HS-27A (cell line): Measurements from ENCODE around the gene FMOD.

Experiments
- DNase-seq: peaks from one replicate; pipeline ENCODE4 v3.0.0-alpha.2; 2012; ENCODE audit warnings: low read depth, missing footprints

Gene FMOD

DNA sequence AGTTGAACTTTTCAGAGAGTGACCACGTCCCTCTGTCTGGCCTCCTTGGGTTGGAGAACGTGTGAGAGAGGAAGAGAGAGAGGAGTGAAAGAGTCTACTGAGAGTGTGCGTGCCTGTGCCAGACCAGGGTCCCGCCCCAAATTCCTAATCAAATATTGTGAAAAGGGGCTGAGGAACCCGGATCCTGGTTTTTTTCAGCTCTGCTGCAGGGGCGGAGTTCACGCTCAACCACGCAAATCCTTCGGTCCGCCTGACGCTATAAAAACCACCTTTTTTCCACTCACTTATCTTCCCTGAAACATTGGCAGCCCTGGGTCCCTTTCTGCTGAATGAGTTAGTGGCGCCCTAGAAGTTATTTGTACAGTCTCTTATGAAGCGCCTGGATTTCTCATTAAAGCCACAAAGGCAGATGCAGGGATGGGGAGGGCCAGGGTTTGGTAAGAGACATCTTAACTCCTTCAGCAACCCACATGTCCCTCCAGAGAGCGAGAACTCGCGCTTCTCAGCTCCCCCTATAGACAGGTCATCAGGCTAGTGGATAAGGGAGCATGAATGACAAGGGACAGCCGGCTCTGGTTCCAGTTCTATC lies at the start of gene FMOD:
Gene FMOD, minus strand, starts transcription at position 86 of the 589 bp plus-strand sequence. CDS start 2,852 bp downstream, outside the sequence.
- no peak for DNase-seq

DNA sequence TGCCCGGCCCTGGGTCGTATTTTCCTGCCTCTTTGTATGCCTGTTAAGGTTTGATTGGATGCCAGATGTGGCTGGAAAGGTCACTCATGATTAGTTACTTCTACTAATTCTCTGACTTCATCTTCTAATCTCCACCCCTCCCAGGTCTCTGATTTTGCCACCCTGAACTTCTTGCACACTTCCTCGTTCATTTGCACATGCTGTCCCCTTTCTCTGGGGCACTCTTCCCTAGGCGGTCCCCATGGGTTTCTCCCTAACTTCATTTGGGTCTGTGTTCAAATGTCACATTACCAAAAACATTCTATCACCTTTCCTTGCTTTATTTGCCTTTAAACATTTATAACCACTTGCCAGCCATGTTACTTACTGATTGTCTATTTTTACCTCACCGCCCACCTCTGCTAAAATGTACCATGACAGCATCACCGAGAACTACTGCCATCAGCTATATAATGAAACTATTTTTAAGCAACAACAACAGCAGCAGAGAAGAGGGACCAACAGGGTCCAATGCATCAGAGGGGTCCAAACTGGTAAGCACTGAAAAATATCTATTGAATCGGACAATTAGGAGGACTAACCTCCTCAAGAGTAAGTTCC lies 45.8 kb upstream of the FMOD start:
- no peak for DNase-seq

DNA sequence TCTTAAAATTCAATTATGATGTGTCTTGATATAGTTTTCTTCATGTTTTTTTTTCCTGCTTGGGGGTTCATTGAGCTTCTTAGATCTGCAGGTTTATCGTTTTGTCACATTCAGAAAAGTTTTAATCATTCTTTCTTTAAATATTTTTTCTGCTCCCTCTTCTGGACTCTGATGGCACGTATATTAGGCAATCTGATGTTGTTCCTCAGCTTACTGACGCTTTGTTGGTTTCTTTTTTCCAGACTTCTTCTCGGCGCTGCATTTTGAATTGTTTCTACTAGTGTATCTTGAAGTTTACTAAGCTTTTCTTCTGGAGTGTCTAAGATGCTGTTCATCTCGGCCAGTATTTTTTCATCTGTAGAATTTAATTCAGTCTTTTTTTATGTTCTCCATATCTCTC lies 44.8 kb upstream of the FMOD start:
- no peak for DNase-seq

DNA sequence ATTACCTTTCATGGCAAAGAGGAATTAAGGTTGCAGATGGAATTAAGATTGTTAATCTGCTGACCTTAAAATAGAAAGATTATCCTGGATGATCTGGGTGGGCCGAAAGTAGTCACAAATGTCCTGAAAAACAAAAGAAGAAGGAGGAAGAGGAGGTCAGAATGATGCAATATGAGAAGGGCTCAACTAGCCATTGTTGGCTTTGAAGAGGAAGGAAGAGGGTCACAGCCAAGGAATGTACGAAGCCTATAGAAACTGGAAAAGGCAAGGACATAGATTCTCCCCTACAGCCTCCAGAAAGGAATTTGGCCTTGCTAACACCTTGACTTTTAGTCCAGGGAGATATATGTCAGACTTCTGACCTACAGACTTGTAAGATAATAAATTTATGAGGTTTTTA lies 39.4 kb upstream of the FMOD start:
- no peak for DNase-seq

DNA sequence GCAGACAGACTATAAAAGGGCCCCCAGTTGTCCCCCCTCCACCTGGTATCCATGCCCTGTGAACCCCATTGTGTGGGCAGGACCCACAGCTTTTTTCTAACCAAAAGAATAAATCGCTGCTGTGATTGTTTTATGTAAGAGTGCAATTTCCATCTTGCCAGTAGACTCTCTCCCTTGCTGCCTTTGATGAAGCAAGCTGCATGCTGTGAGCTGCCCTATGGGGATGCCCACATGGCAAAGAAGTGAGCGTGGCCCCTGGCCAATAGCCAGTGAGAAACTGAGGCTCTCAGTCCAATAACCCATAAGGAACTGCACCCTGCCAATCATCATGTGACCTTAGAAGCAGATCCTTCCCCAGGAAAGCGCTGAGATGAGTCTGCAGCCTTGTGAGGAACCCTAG lies 37.8 kb upstream of the FMOD start:
- DNase-seq: no peak

DNA sequence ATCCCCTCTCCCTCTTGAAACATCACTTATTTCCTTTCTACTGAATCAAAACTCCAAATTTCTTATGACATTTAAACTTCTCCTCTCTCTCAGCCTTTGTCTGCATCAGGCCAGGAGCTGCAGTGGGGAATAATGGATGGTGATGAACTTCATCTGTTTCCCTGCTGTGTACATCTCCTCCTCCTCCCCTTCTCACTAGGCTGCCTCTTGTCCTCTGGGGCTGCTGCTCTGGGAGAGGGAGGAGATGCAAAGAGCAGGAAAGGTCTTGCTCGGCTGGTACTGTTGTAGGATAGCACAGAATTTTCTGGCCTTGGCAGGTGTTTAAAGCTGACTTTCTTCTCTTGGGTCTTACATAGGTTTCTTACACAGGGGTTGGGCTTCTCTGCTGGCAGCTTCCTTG lies 31.1 kb upstream of the FMOD start:
- no peak for DNase-seq

DNA sequence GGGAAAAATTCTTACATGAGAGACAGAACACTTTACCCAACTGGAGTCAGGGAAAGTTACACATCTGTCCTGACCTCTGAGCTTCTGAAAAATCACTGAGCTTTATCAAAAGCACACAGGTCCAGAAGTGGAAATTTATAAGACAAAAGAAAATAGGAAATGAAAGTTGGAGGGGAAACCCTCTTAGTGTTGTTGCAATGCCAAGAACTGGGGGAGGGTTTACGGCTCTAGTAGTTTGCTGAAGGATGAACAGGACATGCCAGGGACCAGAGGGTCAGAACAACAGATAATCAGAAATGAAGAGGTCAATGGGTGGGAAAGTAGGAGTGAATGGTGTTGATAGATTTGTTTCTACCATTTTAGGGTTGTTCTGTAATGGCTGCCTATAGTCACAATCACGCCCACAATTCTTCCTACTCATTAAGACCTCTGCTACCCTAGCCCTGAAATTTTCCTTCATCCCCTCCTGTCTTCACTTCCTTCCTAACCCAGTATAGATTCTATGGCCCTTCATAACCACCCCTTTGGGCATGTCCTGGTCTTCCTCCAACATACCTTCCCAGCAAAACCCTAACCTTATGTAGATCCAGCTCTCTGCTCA lies 30.3 kb upstream of the FMOD start:
- DNase-seq: no peak

DNA sequence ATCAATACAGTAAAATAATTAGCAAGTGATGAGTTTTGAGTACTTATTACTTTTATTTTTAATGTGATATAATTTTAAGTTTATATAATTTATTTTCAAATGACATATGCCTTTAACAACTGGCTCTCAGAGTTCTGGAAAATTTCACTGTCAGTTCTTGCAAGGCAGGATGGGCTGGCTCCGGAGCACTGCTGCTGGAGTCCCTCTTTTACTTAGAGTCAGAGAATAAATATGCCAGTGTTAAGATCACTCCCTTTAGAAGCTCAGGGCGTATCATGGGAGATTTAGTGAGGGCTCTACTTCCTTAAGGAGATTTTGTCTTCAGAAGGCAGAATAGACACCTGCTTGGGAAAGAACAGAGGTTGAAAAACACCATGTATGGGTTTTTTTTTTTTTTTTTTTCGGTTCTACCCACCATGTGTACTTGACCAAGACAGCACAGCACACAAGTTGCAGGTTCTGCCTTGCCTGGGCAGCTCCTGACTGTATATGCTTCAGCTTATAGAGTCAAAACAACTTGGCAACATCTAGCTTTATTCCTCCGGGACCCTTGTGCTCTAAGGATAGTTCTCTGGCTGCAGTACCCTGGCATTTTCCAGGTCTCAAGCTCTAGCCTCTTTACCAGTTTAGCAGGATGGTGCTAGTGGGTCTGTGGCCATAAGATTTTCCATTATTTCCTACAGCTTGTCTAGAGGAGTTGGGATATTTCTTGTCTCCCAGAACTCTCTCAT lies 29.7 kb upstream of the FMOD start:
- DNase-seq: no peak

DNA sequence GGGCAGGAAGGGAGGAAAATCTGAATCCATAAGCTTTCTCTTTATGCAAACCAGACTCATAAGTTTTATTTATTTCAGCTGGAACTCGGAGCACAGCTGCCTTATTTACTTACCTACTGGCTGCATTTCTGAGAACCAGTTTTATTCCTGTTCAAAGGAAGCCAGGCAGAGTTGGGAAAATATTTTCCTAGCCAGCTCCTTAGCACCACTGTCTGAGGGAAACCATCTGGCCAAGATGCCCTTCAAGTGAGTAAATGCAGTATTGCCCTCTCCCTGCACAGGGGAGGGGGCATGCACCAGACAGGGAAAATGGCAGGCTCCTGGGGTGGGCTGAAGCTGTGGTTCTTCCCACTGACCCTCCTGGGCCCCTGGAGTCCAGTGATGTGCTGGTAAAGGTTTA lies 28.9 kb upstream of the FMOD start:
- no peak for DNase-seq

DNA sequence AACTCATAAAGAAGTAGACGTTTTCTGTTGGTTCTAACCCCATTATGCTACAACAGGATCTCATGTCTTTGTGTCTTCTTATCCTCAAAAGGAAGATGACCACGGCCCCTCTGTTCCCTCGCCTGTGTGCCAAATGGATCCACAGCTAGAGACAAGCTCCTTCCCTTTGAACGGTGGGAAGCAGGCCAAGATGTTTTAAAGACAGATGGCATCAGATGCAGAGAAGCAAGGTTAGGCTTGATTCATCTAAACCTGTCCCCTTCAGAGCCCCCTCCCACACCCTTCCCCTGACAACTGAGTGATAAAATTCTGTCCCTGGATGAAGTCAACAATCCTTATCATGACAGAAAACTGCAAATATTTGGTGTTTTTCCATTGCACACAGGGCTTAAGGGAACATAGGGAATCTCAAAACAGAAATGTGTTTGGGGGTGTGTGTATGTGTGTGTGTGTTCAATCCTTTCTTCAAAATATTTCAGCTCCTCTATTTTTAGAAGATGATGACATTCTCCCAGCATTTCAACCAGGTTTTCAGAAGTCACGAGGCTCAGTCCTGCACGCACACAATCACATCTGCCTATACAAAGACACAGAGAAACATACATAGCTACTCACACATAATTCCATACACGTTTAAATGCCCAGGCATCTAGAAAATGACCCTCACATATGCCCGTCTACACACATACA lies 27.8 kb upstream of the FMOD start:
- DNase-seq: no peak

DNA sequence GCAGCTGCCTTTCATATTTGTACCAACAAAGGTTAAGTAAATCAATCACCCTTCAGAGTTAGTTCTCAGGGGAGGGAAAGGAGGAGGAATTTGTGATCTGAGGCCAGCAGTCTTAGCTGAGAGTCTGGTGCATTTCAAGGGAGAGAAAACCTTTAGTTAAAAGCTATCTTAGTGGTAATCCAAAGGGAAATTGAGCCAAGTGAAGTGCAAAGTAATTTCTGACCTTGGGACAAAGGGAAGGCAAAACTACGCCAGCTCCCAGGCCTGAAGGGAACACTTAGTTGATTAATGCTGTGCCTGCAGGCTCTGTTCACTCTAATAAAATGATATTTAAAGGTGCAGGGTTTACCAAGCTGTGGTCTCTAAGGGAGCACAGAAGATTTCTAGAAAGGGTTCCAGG lies 23.1 kb upstream of the FMOD start:
- DNase-seq: no peak

DNA sequence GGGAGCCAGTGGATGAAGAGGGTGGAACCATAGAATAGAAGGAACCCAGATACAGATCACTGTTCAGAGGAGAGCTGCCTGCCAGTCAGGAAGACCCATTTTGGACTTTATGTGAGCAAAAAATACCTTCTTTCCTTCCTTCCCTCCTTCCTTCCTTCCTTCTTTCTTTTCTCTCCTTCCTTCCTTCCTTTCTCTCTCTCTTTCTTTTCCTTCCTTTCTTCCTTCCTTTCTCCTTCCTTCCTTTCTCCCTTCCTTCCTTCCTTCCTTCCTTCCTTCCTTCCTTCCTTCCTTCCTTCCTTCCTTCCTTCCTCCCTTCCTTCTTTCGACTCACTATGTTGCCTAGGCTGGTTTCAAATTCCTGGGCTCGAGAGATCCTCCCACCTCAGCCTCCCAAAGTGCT lies 22.1 kb upstream of the FMOD start:
- DNase-seq: no peak

DNA sequence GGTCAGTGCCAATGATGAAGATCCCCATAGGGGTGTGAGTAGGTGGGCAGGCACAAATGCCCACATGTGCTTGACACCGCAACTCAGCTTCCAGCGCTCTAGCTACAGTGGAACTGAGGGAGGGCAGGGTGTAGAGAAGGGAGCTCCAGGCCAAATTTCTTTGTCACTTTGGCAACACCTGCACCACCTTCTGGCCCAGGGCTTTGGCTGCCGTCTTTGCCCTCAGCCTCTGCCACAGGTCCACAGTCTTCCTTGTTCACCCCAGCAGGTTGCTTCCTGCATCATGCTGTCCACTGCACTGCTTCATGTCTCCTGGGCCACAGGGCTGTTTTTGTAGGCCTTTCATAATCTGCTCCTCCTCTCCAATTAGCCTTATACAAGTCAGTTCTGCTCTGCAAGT lies 20.4 kb upstream of the FMOD start:
- DNase-seq: no peak

DNA sequence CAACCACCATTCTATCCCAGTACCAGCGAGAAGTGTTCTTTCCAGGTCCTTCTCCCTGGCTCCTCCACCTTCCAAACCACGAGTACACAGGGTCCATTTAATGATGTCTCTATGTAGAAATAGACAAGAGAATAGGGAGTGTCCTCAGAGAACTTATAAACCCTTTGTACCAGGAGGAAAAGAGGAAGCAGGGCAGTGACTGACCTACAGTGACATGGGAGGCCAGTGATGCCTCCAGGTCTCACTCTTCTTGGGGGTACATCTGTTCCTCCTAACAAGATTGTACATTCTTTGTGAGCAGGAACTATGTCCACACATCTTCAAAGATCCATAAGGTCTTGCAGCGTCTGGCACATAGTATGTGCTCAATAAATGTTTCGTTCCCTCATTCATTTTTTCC lies 18.7 kb upstream of the FMOD start:
- no peak for DNase-seq

DNA sequence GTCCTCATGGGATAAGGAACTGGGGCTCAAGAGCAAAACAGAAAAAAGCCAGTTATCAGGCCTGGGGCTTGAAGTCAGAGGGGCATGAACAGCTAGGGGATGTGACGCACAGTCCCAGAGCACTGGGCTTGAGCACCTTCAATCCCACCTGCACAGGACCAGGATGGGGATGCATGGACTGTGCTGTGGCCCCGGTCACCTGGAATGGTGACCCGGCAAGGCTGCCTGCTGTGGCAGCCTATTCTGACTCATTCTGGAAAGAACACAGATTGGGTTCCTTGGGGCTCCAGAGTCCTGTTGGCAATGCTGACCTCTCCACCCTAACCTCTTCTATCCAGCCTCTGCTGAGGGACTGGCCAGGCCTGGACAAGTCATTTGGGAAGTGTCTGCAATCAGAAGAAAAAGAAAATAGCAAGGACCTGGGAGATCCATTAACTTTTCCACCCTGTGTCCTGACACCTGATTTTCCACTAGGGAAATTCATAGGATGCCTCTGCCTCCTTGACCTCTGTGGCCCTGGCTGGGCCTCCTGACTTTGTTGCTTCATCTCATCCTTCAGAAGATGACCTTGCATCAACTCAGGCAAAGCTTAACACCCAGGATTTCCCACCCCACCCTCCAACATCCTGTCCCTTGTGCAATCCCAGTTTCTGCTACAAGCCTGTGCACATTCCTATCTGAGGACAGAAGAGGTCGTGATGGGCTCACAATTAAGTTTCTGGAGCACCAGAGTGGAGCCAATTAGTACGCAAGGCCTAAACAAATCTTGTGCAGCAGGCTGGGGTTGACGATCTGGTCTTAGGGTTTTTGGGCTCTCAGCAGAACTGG lies 17.9 kb upstream of the FMOD start:
- DNase-seq: no peak

DNA sequence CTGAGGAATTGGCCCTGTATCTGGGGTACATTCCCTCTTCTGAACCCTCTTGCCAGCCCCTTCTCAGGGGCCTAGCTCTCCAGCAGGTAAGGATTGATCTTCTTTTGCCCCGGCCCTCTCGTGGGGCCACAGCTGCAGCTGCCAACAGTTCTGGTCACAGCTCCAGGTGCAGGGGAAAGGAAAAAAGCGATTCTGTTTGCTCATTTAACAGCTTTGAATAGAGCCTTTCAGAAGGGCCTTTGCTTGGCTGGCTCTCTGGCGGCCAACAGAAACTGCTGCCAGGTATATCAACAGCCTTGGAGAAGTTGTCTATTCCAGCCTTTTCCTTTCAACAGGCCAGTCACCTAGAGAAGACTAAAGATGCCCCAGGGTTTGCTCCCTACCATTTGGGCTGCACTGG lies 16.1 kb upstream of the FMOD start:
- no peak for DNase-seq

DNA sequence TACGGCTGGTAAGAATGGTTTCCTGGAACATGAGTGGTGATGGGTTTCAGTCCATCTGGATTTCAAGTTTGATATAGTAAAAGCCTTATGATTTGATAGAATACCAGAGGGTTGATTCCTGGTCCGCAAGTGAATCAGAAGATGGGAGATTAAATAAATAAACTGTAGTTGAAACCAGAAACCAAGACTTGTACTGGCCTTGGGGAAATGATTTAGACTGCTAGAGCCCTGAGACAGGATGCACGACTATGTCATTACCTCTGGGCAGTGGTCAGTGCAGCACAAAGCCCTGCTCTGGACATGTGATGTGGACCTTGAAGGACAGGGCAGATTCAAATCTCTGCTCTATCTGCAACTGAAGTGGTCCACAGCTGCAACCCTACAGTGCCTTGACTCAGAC lies 15.6 kb upstream of the FMOD start:
- no peak for DNase-seq

DNA sequence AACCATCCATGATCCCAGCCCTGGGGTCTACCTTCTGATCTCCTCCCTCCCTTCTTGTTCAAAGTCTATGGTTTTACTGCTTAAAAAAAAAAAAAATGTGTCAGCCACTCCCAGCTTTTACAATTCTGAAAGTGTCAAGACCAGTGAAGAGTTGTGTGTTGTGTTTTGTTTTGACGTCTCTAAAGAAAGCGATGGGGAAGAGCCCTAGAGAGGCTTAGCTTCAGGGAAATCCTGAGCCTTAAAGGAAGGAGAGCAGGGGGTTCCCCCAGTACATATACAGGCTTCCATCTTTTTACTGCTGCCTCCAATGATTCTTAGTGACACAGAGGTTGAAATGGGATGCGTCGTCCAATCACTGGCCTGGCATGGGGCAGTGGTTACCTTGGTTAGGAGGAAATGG lies 13.9 kb upstream of the FMOD start:
- no peak for DNase-seq

DNA sequence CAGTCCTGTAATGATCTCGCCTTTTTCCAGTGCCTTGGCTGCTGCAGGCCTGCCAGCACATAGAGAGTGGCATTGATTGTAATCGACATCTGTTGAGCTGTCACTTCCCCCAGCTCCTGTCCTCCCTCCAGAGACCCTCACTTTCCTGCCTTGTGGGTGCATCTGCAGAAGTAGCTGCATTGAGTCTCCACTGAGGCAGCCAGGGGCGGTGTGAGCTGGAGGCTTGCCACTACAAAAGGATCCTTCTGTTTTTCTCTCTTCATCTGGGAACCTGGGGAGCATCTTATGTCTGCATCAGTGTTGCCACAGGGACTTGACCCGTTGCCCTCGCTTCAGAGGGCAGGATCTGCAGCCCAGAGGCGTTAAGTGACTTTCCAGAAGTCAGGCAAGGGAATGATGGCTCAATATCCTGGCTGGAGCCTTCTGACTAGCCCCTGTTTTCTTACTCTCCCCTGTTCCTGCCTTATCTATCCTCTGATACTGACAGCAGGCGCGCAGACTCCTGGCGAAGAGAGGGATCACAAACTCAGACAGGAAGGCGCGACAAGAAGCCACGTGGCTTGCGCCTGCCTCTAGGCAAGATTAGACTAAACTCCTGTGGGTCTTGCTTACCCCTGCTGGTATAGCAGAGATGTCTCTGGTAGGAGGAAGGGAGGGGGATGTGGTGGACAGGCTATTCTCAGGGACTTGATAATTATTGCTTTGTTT lies 13.3 kb upstream of the FMOD start:
- no peak for DNase-seq

DNA sequence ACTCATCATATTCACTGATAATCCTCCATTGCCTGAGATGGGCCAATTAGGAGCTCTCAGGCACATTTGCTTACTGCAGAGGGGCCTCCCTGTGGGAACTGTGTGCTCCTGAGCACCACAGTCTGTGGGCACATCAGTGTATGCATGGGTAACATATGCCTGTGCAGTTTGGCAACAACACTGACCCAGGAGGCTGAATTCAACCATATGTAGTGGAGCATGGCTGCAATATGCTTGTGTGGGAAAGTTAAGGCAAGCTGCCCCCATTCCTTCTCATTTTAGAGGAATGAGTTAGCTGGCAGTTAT lies 11.8 kb upstream of the FMOD start:
- no peak for DNase-seq

DNA sequence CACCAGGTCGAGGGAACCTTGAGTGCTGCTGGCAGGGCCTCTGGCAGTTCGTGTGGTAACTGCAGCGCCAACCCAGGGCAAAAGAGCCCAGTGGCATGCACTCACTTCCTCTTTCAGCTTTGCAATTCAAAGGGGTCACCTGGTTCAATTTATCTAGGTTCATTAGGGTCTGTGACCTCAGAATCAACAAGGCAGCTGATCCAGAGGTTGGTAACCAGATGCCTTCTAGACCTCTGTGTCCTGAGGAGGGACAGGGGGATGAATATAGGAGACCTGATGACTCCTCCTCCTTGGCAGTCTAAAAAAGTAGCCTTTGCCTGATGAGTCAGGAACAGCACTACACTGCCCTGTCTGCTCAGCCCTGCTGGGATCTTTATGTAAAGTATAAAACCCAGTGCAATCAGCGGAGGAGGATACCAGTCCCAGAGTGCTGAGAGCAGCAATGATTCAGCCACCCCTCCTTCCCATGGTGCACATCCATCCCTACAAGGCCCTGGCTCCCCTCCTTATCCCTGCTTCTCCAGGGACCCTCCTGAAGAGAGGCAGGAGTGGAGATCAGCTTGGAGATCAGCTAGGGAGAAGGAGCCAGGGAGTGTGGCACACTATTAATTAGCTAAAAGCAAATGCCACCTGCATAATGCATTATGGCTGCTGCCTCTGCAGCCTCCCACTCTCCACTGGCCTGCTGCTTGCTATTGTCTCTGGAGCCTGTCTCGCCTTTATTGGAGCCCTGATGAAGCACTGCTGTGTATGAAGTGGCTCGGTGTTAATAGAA lies 11.2 kb upstream of the FMOD start:
- DNase-seq: no peak
